WTC11 (cell line): ENCODE results near the gene ZNF804A. TPM values are rescaled to one million over a fixed set of nuclear protein-coding genes. Genes with fewer than 3 reads are reported as not detected.

Experiments
- ATAC-seq: fragments of 200-7000 bp; cut with Tn5 transposase; 2 replicates; pipeline ENCODE4 v1.10.0; 2021; ENCODE audit warnings: mild to moderate bottlenecking, moderate library complexity
- CTCF ChIA-PET: fragments of 300-600 bp; sonication (Branson Sonifier 250); formaldehyde crosslinking; loops from one replicate; lab custom pipeline; 2021; ENCODE audit warnings: antibody characterized with exemption; lab: Charles Lee
- POLR2A ChIA-PET: fragments of 350-600 bp; sonication (Branson Sonifier 250); formaldehyde crosslinking; loops from one replicate; lab custom pipeline; 2021; ENCODE audit warnings: antibody characterized with exemption; lab: Charles Lee
- DNase-seq: peaks from one replicate; pipeline ENCODE4 v3.0.0; 2021; ENCODE audit warnings: low spot score
- H3K27ac Mint-ChIP-seq: 2 replicates; pipeline ENCODE4 v1.8.0; 2021; ENCODE audit warnings: mixed read lengths
- H3K27me3 Mint-ChIP-seq: 2 replicates; pipeline ENCODE4 v1.8.0; 2021; ENCODE audit warnings: low read depth, mild to moderate bottlenecking, moderate library complexity, mixed read lengths
- H3K36me3 Mint-ChIP-seq: 2 replicates; pipeline ENCODE4 v1.8.0; 2021; ENCODE audit warnings: mixed read lengths
- H3K4me1 Mint-ChIP-seq: 2 replicates; pipeline ENCODE4 v1.8.0; 2022; ENCODE audit warnings: mixed read lengths
- H3K4me3 Mint-ChIP-seq: 2 replicates; pipeline ENCODE4 v1.8.0; 2021; ENCODE audit warnings: mild to moderate bottlenecking, moderate library complexity, mixed read lengths
- H3K9me3 Mint-ChIP-seq: 2 replicates; pipeline ENCODE4 v1.8.0; 2021; ENCODE audit warnings: mixed read lengths
- AFF4 ChIP-seq: sonication (generic); formaldehyde crosslinking; IDR thresholded peaks from 2 replicates; pipeline ENCODE4 v1.8.1; 2023; ENCODE audit warnings: mild to moderate bottlenecking, missing genetic modification reagents, borderline replicate concordance
- ARID4B ChIP-seq: sonication (generic); formaldehyde crosslinking; IDR thresholded peaks from 2 replicates; pipeline ENCODE4 v1.8.0; 2023; ENCODE audit warnings: missing genetic modification reagents, mild to moderate bottlenecking, borderline replicate concordance
- CBFB ChIP-seq: sonication (generic); formaldehyde crosslinking; IDR thresholded peaks from 2 replicates; pipeline ENCODE4 v1.8.1; 2022; ENCODE audit warnings: mild to moderate bottlenecking, low read depth, missing genetic modification reagents
- CDX4 ChIP-seq: fragments of 250-450 bp; sonication (Bioruptor Pico); IDR thresholded peaks from 2 replicates; pipeline ENCODE4 v1.9.0; 2021; ENCODE audit warnings: moderate library complexity, mild to moderate bottlenecking, inconsistent platforms, borderline replicate concordance
- PRDM15 ChIP-seq: sonication (generic); formaldehyde crosslinking; IDR thresholded peaks from 2 replicates; pipeline ENCODE4 v1.8.0; 2022; ENCODE audit warnings: missing genetic modification reagents
- RELA ChIP-seq: sonication (generic); formaldehyde crosslinking; IDR thresholded peaks from 2 replicates; pipeline ENCODE4 v1.8.1; 2022; ENCODE audit warnings: missing genetic modification reagents, mild to moderate bottlenecking, borderline replicate concordance
- ZNF232 ChIP-seq: sonication (generic); formaldehyde crosslinking; IDR thresholded peaks from 2 replicates; pipeline ENCODE4 v1.8.0; 2022; ENCODE audit warnings: mild to moderate bottlenecking, missing genetic modification reagents
- ZNF423 ChIP-seq: fragments of 250-450 bp; sonication (Bioruptor Pico); IDR thresholded peaks from 2 replicates; pipeline ENCODE4 v2.1.2; 2022; ENCODE audit warnings: mild to moderate bottlenecking, moderate library complexity
- ZNF532 ChIP-seq: fragments of 250-450 bp; sonication (Bioruptor Pico); IDR thresholded peaks from 2 replicates; pipeline ENCODE4 v1.9.0; 2021; ENCODE audit warnings: mild to moderate bottlenecking, borderline replicate concordance
- total RNA-seq: library from RNA; stranded (reverse); gene quantifications from 3 replicates; pipeline ENCODE4 v1.2.3, GENCODE V29; 2021
- TF ChIP-seq, protein P1 (sequence below): sonication (generic); formaldehyde crosslinking; IDR thresholded peaks from 2 replicates; pipeline ENCODE4 v1.8.0; 2022; ENCODE audit warnings: mild to moderate bottlenecking, missing genetic modification reagents

ZNF804A gene
- total RNA-seq, 1 experiment from 2014 or later: not detected

GRCh38 chr2:184689638-184690037 lies 91.3 kb downstream of the ZNF804A start:
- no peak for ATAC-seq
- Mint-ChIP-seq H3K36me3 (no peaks in the 10 kb centered on the region), H3K9me3 (no peaks in the 10 kb centered on the region), H3K27ac (no peak overlapping the region), H3K27me3 (no peaks in the 10 kb centered on the region)
- TF ChIP-seq AFF4 (CRISPR knock-in tag): no peak
- TF ChIP-seq, all 79 proteins: peak for 0
- Mint-ChIP-seq H3K4me3 (no peak overlapping the region), H3K4me1 (no peaks in the 10 kb centered on the region)
- DNase-seq: no peak
- CTCF ChIA-PET: no interaction called here
- POLR2A ChIA-PET: no interaction called here

DNA sequence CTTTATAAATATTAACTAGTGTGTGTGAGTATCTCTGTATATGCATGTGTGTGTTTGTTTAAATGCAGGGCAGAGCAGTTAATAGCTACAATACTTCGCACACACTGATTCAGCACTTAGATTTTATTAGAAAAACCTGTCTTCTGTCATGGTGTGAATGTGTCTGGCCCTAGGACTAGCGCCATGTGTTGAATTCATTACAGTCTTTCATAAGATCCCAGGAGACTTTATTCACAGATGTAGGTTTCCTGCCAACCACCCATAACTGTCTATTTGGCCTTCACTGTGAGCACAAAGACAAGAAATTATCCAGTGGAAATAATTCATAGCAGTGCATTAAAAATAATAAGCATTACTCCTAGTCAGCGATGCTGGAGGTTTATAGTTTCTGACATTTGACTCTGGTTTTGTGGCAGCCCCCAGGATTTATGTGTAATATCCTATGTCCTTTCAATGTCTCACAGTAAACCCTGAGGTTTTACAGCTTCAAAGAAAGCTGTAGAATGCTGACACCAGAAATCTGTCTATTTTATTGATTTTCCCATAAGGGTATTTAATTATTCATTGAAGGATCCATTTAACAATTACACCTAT lies 93.9 kb downstream of the ZNF804A start:
- H3K27me3 Mint-ChIP-seq: no peaks in the 10 kb centered on the region
- POLR2A ChIA-PET: no interaction called here
- DNase-seq (no peak), ATAC-seq (no peak)
- CTCF ChIA-PET: no interaction called here
- no peaks in the 10 kb centered on the region for H3K36me3 Mint-ChIP-seq
- no peak overlapping the region for H3K4me3 Mint-ChIP-seq
- TF ChIP-seq, protein P1, sequence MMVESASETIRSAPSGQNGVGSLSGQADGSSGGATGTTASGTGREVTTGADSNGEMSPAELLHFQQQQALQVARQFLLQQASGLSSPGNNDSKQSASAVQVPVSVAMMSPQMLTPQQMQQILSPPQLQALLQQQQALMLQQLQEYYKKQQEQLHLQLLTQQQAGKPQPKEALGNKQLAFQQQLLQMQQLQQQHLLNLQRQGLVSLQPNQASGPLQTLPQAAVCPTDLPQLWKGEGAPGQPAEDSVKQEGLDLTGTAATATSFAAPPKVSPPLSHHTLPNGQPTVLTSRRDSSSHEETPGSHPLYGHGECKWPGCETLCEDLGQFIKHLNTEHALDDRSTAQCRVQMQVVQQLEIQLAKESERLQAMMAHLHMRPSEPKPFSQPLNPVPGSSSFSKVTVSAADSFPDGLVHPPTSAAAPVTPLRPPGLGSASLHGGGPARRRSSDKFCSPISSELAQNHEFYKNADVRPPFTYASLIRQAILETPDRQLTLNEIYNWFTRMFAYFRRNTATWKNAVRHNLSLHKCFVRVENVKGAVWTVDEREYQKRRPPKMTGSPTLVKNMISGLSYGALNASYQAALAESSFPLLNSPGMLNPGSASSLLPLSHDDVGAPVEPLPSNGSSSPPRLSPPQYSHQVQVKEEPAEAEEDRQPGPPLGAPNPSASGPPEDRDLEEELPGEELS (CRISPR knock-in tag): no peak
- TF ChIP-seq PRDM15 (CRISPR knock-in tag) (no peak), RELA (CRISPR knock-in tag) (no peak), ZNF423 (CRISPR knock-in tag) (no peak), CDX4 (CRISPR knock-in tag) (no peak), ZNF232 (CRISPR knock-in tag) (no peak), ZNF532 (no peak), ARID4B (no peak), CBFB (CRISPR knock-in tag) (no peak)
- TF ChIP-seq, all 79 proteins: peak for 0
- H3K9me3 Mint-ChIP-seq: no peaks in the 10 kb centered on the region
- H3K4me1 Mint-ChIP-seq: no peaks in the 10 kb centered on the region
- no peak overlapping the region for H3K27ac Mint-ChIP-seq
